ENCODE measurements around the gene ADAM22.

Gene ADAM22

GRCh38 chr7:88042157-88042556 is 108.1 kb downstream of the ADAM22 start:
- no peak for DNase-seq (ENCODE audit: low spot score)

GRCh38 chr7:88042803-88043202 is 108.8 kb downstream of the ADAM22 start:
- DNase-seq (ENCODE audit: low spot score): no peak

- DNase-seq (ENCODE audit: low spot score): no peak
Measured at GRCh38 chr7:88044069-88044468, 110.0 kb downstream of the ADAM22 start.

GRCh38 chr7:88046839-88047573 is 113.0 kb downstream of the ADAM22 start:
- DNase-seq (ENCODE audit: low spot score): no peak

- no peak for DNase-seq (ENCODE audit: low spot score)
Measured at GRCh38 chr7:88057655-88058054, 123.6 kb downstream of the ADAM22 start.

- no peak for DNase-seq (ENCODE audit: low spot score)
Measured at GRCh38 chr7:88062238-88062637, 128.2 kb downstream of the ADAM22 start.

GRCh38 chr7:88069093-88069492 is 135.0 kb downstream of the ADAM22 start:
- DNase-seq (ENCODE audit: low spot score): no peak

GRCh38 chr7:88071994-88072714 is 138.1 kb downstream of the ADAM22 start:
- DNase-seq (ENCODE audit: low spot score): no peak

GRCh38 chr7:88072715-88073055 is 138.6 kb downstream of the ADAM22 start:
- DNase-seq (ENCODE audit: low spot score): no peak

- DNase-seq (ENCODE audit: low spot score): no peak
Measured at GRCh38 chr7:88073626-88074025, 139.6 kb downstream of the ADAM22 start.

- no peak for DNase-seq (ENCODE audit: low spot score)
Measured at GRCh38 chr7:88075216-88075615, 141.2 kb downstream of the ADAM22 start.

- no peak for DNase-seq (ENCODE audit: low spot score)
Measured at GRCh38 chr7:88083883-88084282, 149.8 kb downstream of the ADAM22 start.

GRCh38 chr7:88089561-88089960 is 155.5 kb downstream of the ADAM22 start:
- DNase-seq (ENCODE audit: low spot score): no peak

GRCh38 chr7:88090240-88090639 is 156.2 kb downstream of the ADAM22 start:
- DNase-seq (ENCODE audit: low spot score): no peak

- DNase-seq (ENCODE audit: low spot score): no peak
Measured at GRCh38 chr7:88090671-88091070, 156.6 kb downstream of the ADAM22 start.

GRCh38 chr7:88091988-88092675 is 158.1 kb downstream of the ADAM22 start:
- DNase-seq (ENCODE audit: low spot score): no peak

GRCh38 chr7:88092676-88092999 is 158.6 kb downstream of the ADAM22 start:
- DNase-seq (ENCODE audit: low spot score): no peak

GRCh38 chr7:88101769-88102168 is 167.7 kb downstream of the ADAM22 start:
- no peak for DNase-seq (ENCODE audit: low spot score)

GRCh38 chr7:88102675-88103074 is 168.6 kb downstream of the ADAM22 start:
- no peak for DNase-seq (ENCODE audit: low spot score)

- no peak for DNase-seq (ENCODE audit: low spot score)
Measured at GRCh38 chr7:88104732-88105131, 170.7 kb downstream of the ADAM22 start.

- no peak for DNase-seq (ENCODE audit: low spot score)
Measured at GRCh38 chr7:88105231-88105630, 171.2 kb downstream of the ADAM22 start.

- DNase-seq (ENCODE audit: low spot score): no peak
Measured at GRCh38 chr7:88106434-88106833, 172.4 kb downstream of the ADAM22 start.

- DNase-seq (ENCODE audit: low spot score): no peak
Measured at GRCh38 chr7:88109612-88110011, 175.6 kb downstream of the ADAM22 start.
